KOPT-K1 (cell line): ENCODE measurements around the gene WHAMM.
A peak's percentile ranks its signal among the peaks of the same experiment; 100 is the strongest.
"Not testable (repeated sequence)": the region's sequence is repeated elsewhere in the genome, so short reads cannot be mapped to it uniquely, and the experiment has no call there.

Source experiments
- H3K27ac ChIP-seq: fragments of 200-600 bp; sonication (generic); 2 replicates; pipeline ENCODE4 v1.5.1; 2016; ENCODE audit warnings: antibody characterized with exemption, mild to moderate bottlenecking, low read depth, low read length; ENCODE audit not compliant: poor library complexity, severe bottlenecking
- H3K36me3 ChIP-seq: fragments of 200-600 bp; sonication (generic); 2 replicates; pipeline ENCODE4 v1.5.1; 2017; ENCODE audit warnings: antibody characterized with exemption, mild to moderate bottlenecking, low read length, moderate library complexity; ENCODE audit not compliant: insufficient read depth
- H3K9me3 ChIP-seq: fragments of 200-600 bp; sonication (generic); 2 replicates; pipeline ENCODE4 v1.5.1; 2017; ENCODE audit warnings: antibody characterized with exemption, low read length, mild to moderate bottlenecking; ENCODE audit not compliant: insufficient read depth, poor library complexity, severe bottlenecking

Gene WHAMM

GRCh38 chr15:82809308-82810060, at the start of gene WHAMM:
Gene WHAMM (plus strand): TSS chr15:82809628. CDS start chr15:82809727, 99 bp downstream.
- Histone ChIP-seq H3K27ac (peak within 1 kb of the TSS; percentile 78), H3K9me3 (no peaks in the 10 kb centered on the region), H3K36me3 (peaks cover 20% of the 10 kb centered on the region)

GRCh38 chr15:82763361-82764116, 45.9 kb upstream of the WHAMM start:
- peaks cover 40% of the 10 kb centered on the region for H3K36me3 ChIP-seq
- H3K27ac ChIP-seq, result no peak overlapping the region

DNA sequence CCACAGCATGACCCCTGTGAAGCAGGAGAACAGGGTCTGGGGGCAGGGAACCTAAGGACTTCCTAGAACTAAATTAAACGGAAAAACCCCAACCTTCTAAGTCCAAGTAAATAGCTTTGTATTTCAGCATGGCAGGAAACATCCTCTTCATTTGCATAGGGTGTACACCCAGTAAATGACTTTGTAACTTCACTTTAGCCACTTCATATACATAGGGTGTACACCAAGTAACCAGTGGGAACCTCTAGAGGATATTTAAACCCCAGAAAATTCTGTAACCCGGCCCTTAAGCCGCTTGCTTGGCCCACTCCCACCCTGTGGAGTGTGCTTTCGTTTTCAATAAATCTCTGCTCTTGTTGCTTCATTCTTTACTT, 45.3 kb upstream of the WHAMM start:
- Histone ChIP-seq H3K9me3 (no peaks in the 10 kb centered on the region), H3K36me3 (peaks cover 34% of the 10 kb centered on the region), H3K27ac (no peak overlapping the region)

More at GRCh38 chr15:82763361-82764116, 45.9 kb upstream of the WHAMM start:
- H3K9me3 ChIP-seq, result no peaks in the 10 kb centered on the region

- Histone ChIP-seq H3K27ac (no peak overlapping the region), H3K36me3 (peaks cover 31% of the 10 kb centered on the region), H3K9me3 (no peaks in the 10 kb centered on the region)
Observed at GRCh38 chr15:82764740-82765139, 44.7 kb upstream of the WHAMM start.

- H3K36me3 ChIP-seq, result peaks cover 22% of the 10 kb centered on the region
- H3K27ac ChIP-seq, H3K9me3 ChIP-seq: not testable (repeated sequence)
Observed at GRCh38 chr15:82766201-82766600, 43.2 kb upstream of the WHAMM start.

GRCh38 chr15:82767163-82767829, 42.1 kb upstream of the WHAMM start:
- no peak overlapping the region for H3K27ac ChIP-seq
- H3K36me3 ChIP-seq, result peaks cover 17% of the 10 kb centered on the region

DNA sequence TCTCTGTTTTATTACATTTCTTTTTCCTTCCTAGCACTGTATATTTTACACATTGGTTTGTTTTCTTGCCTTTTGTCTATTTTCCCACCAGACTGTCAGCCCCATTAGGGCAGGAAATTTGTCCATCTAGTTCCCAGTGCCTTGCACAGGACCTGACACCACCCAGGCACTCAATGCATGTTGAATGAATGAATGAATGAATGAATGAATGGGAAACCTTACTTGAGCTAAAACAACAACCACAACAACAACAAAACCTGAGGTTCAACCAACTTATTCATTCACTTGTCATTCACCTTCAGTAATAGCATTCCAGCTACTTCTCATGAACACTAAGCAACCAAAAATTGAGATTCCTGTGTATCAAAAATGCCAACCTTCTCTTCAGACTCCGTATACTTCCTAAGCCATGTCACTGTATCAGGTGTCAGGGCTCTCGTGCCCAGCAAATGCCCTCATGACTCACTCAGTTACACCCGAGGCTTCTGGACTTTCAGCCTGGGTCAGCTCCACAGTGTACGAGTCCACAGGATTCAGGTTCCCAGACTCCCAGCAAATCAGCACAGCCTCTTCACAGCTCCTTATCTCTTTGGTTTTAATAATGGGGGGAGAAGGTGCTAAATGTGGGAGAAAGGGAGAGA, 40.9 kb upstream of the WHAMM start:
- Histone ChIP-seq H3K27ac (no peak overlapping the region), H3K9me3 (no peaks in the 10 kb centered on the region), H3K36me3 (peaks cover 14% of the 10 kb centered on the region; the same call in 1 of the 2 replicates)

More at GRCh38 chr15:82767163-82767829, 42.1 kb upstream of the WHAMM start:
- H3K9me3 ChIP-seq, result no peaks in the 10 kb centered on the region

GRCh38 chr15:82771789-82772607, 37.4 kb upstream of the WHAMM start:
- H3K36me3 ChIP-seq, result no peaks in the 10 kb centered on the region
- H3K27ac ChIP-seq, result no peak overlapping the region
- H3K9me3 ChIP-seq, result no peaks in the 10 kb centered on the region

DNA sequence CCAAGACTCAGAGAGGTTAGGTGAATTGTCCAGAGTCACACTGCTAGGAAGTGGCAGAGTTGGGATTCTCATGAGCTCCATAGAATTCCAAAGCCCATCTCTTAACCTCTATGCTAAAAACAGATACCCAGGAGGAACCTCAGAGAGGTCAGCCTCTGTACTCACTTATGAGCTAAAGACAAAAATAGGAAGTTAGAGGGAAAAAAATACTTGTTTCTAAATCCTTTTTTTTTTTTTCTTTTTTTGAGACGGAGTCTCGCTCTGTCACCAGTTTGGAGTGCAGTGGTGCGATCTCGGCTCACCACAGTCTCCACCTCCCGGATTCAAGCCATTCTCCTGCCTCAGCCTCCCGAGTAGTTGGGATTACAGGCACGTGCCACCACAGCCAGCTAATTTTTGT, 34.9 kb upstream of the WHAMM start:
- H3K36me3 ChIP-seq, result no peaks in the 10 kb centered on the region
- no peak overlapping the region for H3K27ac ChIP-seq

GRCh38 chr15:82778755-82779154, 30.7 kb upstream of the WHAMM start:
- H3K27ac ChIP-seq, result no peak overlapping the region
- H3K9me3 ChIP-seq, result no peaks in the 10 kb centered on the region
- H3K36me3 ChIP-seq, result no peaks in the 10 kb centered on the region

More for the DNA sequence above, 34.9 kb upstream of the WHAMM start:
- no peaks in the 10 kb centered on the region for H3K9me3 ChIP-seq

- Histone ChIP-seq H3K27ac (no peak overlapping the region), H3K9me3 (no peaks in the 10 kb centered on the region), H3K36me3 (no peaks in the 10 kb centered on the region)
Observed at GRCh38 chr15:82781349-82781748, 28.1 kb upstream of the WHAMM start.

DNA sequence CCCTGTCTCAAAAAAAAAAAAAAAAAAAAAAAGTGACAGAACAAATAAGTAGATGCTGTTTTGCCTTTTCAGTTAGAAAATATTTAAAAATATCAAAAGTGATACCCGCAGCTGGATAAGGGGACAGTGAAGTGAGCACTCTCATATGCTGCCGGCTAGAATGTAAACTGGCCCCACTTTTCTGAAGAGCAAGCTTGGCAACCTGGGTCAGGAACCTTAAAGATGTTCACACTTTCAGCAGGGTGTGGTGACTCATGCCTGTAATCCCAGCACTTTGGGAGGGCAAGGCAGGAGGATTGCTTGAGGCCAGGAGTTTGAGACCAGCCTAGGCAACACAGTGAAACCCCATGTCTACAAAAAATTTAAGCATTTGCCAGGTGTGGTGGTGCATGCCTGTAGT, 20.9 kb upstream of the WHAMM start:
- Histone ChIP-seq H3K27ac (no peak overlapping the region), H3K36me3 (no peaks in the 10 kb centered on the region), H3K9me3 (no peaks in the 10 kb centered on the region)

DNA sequence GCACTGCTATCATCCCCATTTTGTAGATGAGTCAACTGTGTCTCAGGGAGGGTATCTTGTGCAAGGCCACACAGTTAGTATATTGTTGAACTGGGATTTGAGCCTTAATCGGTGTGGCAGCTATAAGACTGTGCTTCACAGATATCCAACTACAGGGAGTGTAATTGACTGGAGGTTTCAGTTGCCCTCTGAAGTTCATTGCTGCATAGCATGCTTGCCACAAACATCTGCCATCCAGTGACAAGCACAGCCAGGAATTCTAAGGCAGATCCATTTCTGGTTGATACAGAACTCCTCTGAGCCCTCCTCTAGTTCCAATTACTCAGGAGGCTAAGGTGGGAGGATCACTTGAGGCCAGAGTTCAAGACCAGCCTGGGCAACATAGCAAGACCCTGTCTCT, 19.9 kb upstream of the WHAMM start:
- no peak overlapping the region for H3K27ac ChIP-seq
- no peaks in the 10 kb centered on the region for H3K36me3 ChIP-seq
- peaks cover 6% of the 10 kb centered on the region for H3K9me3 ChIP-seq

GRCh38 chr15:82790321-82790720, 19.1 kb upstream of the WHAMM start:
- Histone ChIP-seq H3K9me3 (peaks cover 7% of the 10 kb centered on the region), H3K36me3 (no peaks in the 10 kb centered on the region), H3K27ac (no peak overlapping the region)
